Stimulated activated CD4-positive, alpha-beta T cell treated with anti-CD3 and anti-CD28 coated beads, Interleukin-15, amount 100 ng/mL, for 24 hours (primary cell): Measurements from ENCODE around the gene GFI1.
"Not testable (repeated sequence)": the region's sequence is repeated elsewhere in the genome, so short reads cannot be mapped to it uniquely, and the experiment has no call there.

Experiments used
- DNase-seq: peaks from one replicate; pipeline ENCODE4 v3.0.0-alpha.2; 2020

Gene GFI1

GRCh38 chr1:92464588-92465255, 22.0 kb downstream of the GFI1 start:
- DNase-seq: no peak

- no peak for DNase-seq
These were observed 25.2 kb downstream of the GFI1 start for GRCh38 chr1:92461364-92462097.

GRCh38 chr1:92459871-92460320, 26.8 kb downstream of the GFI1 start:
- no peak for DNase-seq

GRCh38 chr1:92458146-92458545, 28.6 kb downstream of the GFI1 start:
- DNase-seq: no peak

GRCh38 chr1:92447976-92448375, 38.7 kb downstream of the GFI1 start:
- DNase-seq: no peak

GRCh38 chr1:92447033-92447681, 39.6 kb downstream of the GFI1 start:
- DNase-seq: no peak

- DNase-seq: no peak
These were observed 40.2 kb downstream of the GFI1 start for GRCh38 chr1:92446546-92446945.

- DNase-seq: no peak
These were observed 40.9 kb downstream of the GFI1 start for GRCh38 chr1:92445865-92446264.

GRCh38 chr1:92444351-92444750, 42.4 kb downstream of the GFI1 start:
- DNase-seq: no peak

GRCh38 chr1:92443893-92444292, 42.8 kb downstream of the GFI1 start:
- DNase-seq: no peak

GRCh38 chr1:92442351-92442750, 44.4 kb downstream of the GFI1 start:
- DNase-seq: no peak

- no peak for DNase-seq
These were observed 44.9 kb downstream of the GFI1 start for GRCh38 chr1:92441697-92442342.

GRCh38 chr1:92441316-92441696, 45.4 kb downstream of the GFI1 start:
- no peak for DNase-seq

- no peak for DNase-seq
These were observed 47.4 kb downstream of the GFI1 start for GRCh38 chr1:92439291-92439690.

GRCh38 chr1:92434572-92434971, 52.2 kb downstream of the GFI1 start:
- DNase-seq: not testable (repeated sequence)

- DNase-seq: no peak
These were observed 56.7 kb downstream of the GFI1 start for GRCh38 chr1:92430030-92430429.

- DNase-seq: no peak
These were observed 61.1 kb downstream of the GFI1 start for GRCh38 chr1:92425617-92426016.
